Medulla oblongata (tissue), 1 donor: ENCODE measurements around the gene LHX3.

Experiments used
- DNase-seq: peaks from one replicate; pipeline ENCODE4 v3.0.0-alpha.2; 2015; ENCODE audit errors: extremely low spot score

LHX3 gene

DNA sequence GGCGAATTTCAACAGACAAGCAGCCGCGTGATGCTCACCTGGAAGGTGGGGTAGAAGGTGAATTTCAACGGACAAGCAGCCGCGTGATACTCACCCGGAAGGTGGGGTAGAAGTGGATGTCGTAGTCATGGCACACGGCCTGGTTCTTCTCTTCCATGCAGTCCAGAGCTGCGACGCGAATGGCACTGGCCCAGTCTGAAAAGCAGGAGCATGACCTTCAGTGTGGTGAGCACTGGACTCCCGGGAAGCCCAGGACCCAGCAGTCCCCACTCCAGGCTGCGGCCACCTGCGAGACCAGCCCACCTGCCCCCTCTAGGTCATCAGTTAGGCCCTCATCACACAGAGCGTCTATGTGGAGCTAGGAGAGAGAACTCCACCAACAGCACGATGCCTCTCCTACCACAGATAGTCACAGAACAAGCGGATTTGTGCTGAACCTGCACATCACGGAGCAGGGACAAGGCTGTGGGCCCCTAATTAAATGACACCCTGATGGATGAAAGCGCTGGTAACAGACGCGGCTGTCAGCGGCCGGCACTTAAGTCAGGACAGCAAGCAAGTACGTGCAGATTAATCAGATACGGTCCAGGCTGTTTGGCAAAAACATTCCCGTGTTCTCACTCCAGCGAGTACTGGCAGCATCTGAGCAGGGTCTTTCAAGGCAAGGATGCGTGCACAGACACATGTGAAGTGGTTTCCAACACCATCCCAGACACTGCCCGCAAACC is 21.9 kb upstream of the LHX3 start:
- no peak for DNase-seq

GRCh38 chr9:136225748-136226679 is 21.1 kb upstream of the LHX3 start:
- DNase-seq = no peak

GRCh38 chr9:136225366-136225747 is 20.4 kb upstream of the LHX3 start:
- DNase-seq = no peak

DNA sequence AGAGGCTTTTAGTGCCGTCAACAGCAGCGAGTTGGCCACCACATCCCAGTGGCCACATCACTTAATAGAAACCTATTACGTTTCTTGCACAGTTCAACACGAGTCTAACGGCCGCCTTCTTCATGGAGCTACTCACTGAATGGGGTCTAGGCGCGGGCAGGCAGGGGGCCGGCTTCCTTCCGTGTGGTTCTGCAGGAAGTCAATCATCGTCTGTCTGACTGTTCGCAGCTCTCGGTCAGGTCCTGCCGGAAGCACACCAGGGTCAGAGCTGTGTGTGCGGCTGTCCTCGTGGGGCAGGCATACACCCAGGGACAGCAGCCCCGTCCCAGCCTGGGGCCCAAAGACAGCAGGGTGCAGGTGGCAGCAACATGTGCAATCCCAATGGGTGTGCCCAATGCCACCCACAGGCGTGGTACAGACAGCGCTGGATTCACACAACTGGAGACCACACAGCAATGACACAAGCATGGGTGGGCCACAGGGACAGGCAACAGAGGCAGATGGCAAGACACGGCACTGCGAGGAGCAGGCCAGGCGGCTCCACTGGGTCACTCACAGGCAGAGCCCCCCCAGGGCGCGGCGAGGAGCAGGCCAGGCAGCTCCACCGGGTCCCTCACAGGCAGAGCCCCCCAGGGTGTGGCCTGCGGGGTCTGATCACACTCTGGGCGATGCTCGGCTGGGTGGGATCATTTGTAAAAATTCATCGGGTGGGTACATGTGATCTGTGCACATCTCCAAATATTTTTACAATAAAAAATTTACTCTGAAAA is 19.1 kb upstream of the LHX3 start:
- no peak for DNase-seq

GRCh38 chr9:136222906-136223285 is 18.0 kb upstream of the LHX3 start:
- no peak for DNase-seq

DNA sequence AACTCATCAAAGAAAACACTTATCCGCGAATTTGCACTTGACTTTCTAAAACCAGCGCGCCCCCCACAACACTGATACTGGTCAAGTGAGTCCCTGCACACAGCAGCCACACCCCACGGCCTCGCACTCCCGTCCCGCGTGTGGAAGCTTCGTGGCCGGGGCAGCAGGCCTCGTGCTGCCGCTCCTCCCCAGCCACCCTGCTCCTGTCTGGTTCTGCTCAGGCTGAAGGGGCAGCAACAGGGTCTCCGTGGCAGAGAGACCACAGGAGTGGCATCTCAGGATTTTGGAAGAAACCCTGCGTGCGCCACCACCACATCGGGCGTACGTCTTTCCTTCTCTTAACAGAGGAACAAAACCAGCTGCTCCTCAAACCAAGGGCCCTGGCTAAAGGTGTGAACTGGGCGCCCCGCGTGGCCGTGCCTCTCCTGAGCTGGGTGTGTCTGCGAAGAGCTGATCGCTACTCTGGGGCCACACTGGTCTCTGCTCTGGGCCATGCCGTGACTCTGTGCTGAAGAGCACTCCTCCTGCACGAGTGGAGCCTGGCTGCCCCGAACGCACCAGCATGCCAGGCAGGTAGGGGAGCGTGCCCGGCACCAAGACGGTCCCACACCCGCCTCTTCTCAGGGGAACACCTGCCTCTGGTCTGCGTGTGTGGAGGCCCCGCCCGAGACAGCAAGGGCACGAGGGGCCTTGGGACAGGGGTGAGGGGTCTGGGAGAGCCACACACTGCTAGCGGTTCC is 17.4 kb upstream of the LHX3 start:
- no peak for DNase-seq

- DNase-seq = no peak
These were observed 15.2 kb upstream of the LHX3 start for GRCh38 chr9:136220017-136220729.

- no peak for DNase-seq
These were observed 14.3 kb upstream of the LHX3 start for GRCh38 chr9:136219276-136219675.

- no peak for DNase-seq
These were observed 13.7 kb upstream of the LHX3 start for GRCh38 chr9:136218673-136219072.

- DNase-seq = no peak
These were observed 13.3 kb upstream of the LHX3 start for GRCh38 chr9:136218271-136218670.

GRCh38 chr9:136216541-136217244 is 11.8 kb upstream of the LHX3 start:
- DNase-seq = no peak

DNA sequence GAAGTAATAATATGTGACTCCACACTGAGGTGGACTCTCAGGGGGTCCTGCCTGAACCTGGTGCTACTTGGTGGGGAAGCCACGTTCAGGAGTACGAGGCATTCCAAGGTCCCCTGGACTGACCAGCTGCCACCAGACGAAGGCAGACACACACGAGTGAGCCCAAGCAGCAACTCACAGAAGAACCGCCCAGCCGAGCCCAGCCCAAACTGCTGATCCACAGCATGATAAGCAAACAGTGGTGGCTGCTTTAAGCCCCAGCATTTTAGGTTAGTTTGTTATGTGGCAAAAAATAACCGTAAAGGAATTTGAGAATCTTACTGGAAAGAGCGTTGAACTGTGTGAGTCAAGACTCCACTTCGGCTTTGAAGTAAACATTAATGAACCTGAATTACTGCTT is 8.8 kb upstream of the LHX3 start:
- DNase-seq = no peak

DNA sequence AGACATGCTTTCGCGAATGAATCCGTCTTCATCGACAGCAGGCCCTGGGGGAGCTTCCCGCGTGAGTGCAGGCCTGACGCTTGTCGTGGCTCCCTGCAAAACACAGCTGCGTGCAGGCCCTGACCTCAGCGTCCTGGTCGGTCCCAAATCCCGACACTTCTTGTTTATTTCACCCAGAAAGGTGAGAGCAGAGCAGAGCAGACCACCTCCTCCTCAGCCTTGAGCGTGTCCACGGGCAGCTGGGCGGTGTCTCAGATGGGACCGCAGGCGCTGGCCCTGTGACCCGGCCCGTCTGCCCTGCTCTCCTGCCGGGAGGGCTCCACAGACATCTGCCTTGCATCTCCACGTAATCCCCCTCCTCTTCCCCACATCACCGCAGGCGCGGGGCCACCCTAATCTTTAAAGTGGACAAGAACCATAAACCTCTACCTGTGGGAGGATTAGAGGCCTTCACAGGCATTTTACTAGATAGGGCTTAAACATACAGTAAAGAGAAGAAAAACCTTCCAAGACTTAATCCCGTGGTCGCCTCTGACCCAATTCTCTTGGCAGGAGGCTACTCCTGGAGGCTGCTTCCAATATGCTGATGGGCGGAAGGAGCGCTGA is 7.5 kb upstream of the LHX3 start:
- no peak for DNase-seq

DNA sequence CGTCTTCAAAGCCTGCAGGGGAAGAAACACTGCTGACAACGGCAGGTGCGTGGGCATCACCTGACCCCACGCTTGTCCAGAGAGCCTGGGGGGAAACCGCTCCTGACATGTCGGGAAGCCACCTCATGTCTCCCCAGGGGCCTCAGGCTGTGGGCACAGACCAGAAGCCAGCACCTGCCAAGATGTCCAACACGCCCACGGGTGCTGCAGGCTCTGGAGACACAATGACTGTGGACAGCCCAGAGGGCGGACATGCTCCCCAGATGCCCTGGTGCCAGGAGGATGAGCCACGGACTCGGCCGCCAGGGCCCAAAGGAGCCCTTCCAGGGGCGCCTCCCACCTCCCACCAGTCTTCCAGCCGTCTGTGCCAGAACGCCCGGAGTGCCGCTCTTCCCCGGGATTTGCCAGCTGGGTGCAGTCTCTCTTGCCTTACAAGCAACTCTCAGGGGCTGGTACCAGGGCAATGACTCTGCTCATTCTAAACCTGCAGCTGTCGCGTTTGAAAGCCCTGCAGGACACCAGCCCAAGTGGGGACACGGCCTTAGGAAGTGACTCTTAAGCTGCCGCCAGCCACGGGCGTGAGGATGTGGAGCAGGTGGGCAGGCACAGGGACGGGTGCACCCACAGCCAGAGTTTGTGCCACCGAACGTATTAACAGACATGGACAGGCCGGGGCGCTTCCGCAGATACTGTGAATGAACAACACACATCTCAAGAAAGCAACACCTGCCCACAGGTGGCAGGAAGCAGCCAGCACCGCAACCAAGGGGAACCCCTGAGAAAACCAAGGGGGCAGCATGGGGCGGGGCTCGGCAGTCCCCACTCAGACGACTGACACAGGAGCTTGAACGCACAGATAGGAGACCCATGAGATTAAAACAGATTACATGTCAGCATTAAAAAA is 6.8 kb upstream of the LHX3 start:
- no peak for DNase-seq

- no peak for DNase-seq
These were observed 6.1 kb upstream of the LHX3 start for GRCh38 chr9:136211006-136211405.

GRCh38 chr9:136210276-136210675 is 5.3 kb upstream of the LHX3 start:
- no peak for DNase-seq

- no peak for DNase-seq
These were observed 4.9 kb upstream of the LHX3 start for GRCh38 chr9:136209786-136210185.

- DNase-seq = no peak
These were observed 4.3 kb upstream of the LHX3 start for GRCh38 chr9:136209232-136209631.

DNA sequence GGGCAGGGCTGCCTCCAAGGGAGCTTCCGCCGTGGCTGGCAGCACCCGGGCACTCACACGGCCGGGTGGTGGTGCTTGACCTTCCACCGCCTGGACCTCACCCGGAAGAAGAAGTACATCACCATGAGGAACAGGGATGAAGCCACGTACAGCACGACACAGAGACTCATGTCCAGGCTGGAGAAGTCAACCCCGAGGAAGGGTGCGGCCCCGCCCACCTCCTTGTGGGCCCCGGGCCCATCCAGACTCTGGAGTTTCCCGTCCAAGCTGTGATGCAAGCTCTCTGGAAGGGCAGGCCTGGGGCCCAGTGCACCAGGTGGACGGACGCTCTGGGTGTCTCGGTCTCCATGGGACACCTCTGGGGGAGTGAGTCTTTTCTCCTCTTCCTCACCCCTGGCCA is 3.7 kb upstream of the LHX3 start:
- DNase-seq = no peak
